Epithelial cell of umbilical artery (primary cell): ENCODE results near the gene ZNF639. TPM values are rescaled to one million over a fixed set of nuclear protein-coding genes. Genes with fewer than 3 reads are reported as not detected.

Source experiments
- total RNA-seq: library from RNA; depleted of rRNA; stranded (reverse); fragments of >200 nt; gene quantifications from 2 replicates; pipeline ENCODE4 v1.2.3, GENCODE V29; 2014

Gene ZNF639
- total RNA-seq = 54.2 and 54.4 TPM in 2 replicates

DNA sequence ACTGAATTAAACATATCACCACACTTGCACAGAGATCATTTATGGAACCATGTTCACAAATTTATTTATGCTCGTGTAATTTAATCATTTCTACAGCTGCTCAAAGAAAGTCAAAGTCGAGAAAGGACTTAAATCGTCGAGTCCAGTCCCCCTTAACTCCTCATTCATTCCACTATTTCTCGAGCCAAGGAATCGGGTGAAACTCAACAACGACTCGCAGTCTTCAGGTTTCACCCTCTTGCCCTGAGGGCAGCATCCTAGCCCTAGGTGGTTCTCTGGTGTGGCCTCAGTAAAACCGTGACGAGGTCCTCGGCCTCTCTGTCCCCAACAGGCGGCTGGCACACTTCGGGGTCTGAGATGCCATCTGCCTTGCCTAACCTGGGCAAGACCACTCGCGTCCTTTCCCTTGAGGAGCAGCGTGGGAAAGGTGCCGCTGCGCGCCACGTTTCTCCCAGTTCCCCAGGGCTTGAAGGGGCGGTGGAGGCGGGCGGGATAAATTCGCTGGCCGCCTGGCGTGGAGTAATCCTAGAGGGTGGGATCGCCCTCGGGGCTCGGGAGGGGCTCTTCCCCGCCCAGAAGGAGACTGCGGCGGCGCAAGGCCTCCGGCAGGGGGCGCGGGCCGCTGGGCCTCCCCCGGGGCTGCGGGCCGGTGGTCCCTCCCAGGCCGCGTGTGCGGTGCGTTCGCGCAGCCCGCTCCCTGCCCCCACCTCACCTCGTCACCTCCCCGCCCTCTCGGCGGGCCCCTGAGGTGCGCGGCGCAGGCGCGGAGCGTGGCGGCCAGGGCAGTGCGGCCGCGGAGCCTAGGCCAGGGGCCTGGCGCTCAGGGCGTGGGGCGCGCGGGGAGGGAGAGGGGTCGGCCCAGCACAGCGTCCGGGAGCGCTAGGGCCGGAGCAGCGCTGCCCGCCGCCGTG lies at the start of gene ZNF639:
ZNF639 (plus strand) TSS at position 746 of the 911 bp plus-strand sequence. CDS start 5,263 bp downstream, outside the sequence.

DNA sequence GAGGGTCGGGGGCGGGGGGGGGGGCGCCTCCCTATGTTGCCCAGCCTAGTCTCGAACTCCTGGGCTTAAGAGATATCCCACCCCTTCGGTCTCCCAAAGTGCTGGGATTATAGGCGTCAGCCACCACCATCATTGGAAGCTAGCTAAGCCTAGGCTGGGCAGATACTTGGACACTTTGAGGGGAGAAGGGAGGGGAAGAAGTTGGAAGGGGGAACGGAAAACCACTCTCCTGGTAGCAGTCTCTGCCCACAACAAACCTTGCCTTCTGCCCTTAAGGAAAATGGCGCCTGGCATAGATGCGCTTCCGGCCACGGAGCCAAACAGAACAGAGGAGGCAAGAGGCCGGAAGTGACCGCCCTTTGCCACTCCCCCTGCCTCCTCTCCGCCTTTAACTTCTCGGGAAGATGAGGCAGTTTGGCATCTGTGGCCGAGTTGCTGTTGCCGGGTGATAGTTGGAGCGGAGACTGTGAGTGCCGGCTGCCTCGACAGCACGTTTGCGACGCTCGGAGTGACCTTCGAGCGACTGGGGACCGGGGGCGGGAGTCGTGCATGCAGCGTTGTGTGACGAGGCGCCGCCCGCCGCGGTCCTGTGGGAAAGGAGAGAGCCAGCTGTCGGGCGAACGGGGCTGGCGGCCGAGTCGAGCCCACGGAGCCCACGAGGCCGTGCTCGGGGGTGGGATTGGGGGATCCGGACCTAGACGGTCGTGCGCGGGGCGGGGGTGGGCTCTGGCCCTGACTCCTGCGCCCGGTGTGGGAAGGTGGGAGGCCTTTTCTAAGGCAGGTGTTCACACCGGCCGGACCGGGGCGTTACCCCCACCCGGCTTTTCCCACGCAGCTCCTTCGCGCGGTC lies 24.7 kb downstream of the ZNF639 start, which contains the start of gene MFN1:
MFN1 (plus strand) TSS at position 365 of the 850 bp plus-strand sequence. CDS start 1,143 bp downstream, outside the sequence.

Other genes starting within 250 kb of the ZNF639 start
- 34.1 and 39.8 TPM in 2 replicates for gene PIK3CA, start 174.7 kb upstream of the ZNF639 start, total RNA-seq
- gene KCNMB3, start 71.9 kb upstream of the ZNF639 start, total RNA-seq = 0.65 and 1.1 TPM in 2 replicates
- 52.1 and 55.5 TPM in 2 replicates for gene MFN1, start 24.7 kb downstream of the ZNF639 start, total RNA-seq
- 93.9 and 95.4 TPM in 2 replicates for gene GNB4, start 128.4 kb downstream of the ZNF639 start, total RNA-seq
- 75.0 and 160 TPM in 2 replicates for gene ACTL6A, start 239.9 kb downstream of the ZNF639 start, total RNA-seq